Vagina (tissue), 2 donors: ENCODE measurements around the gene SFMBT2.

Experiments used
- CTCF ChIP-seq, 3 experiments: fragments of 450-650 bp in 2 of 3; fragments of 200-600 bp in 1 of 3; sonication (generic) in 1 of 3; IDR thresholded peaks; one replicate each; pipeline ENCODE4 v1.5.1; 2017 to 2019; ENCODE audit warnings: antibody characterized with exemption in 3 of 3, mild to moderate bottlenecking in 2 of 3, moderate library complexity in 2 of 3
- POLR2A ChIP-seq, 2 donors: fragments of 450-650 bp; IDR thresholded peaks; one replicate each; pipeline ENCODE4 v1.6.1; 2017; ENCODE audit warnings: antibody characterized with exemption in 2 of 2, mild to moderate bottlenecking in 2 of 2, moderate library complexity in 2 of 2
- POLR2AphosphoS5 ChIP-seq, 2 donors: sonication (generic); formaldehyde crosslinking; IDR thresholded peaks; one replicate each; pipeline ENCODE4 v1.9.0; 2017; ENCODE audit warnings: antibody characterized with exemption in 2 of 2, mild to moderate bottlenecking in 2 of 2, low read depth in 1 of 2; ENCODE audit not compliant: insufficient read depth in 1 of 2

GRCh38 chr10:7432884-7433726, 22.3 kb upstream of the SFMBT2 start:
- no peak for TF ChIP-seq POLR2A (IDR thresholded peaks at IDR 0.05)
- no peak for TF ChIP-seq CTCF (IDR thresholded peaks at IDR 0.05)
- no peak for TF ChIP-seq POLR2AphosphoS5 (IDR thresholded peaks at IDR 0.05; ENCODE audit: insufficient read depth in 1 of 2, low read depth in 1 of 2)
